Keratinocyte (primary cell): ENCODE data around the gene GNMT. TPM values are rescaled to one million over a fixed set of nuclear protein-coding genes. Genes with fewer than 3 reads are reported as not detected.

Source experiments
- DNase-seq: peaks from one replicate; pipeline ENCODE4 v3.0.0-alpha.2; 2011; ENCODE audit warnings: low read depth, missing footprints, low spot score
- FAIRE-seq: peaks from 2 replicates; lab custom pipeline; 2011; peaks lifted over from hg19 to GRCh38; lab: Jason Lieb, UNC
- H2AFZ ChIP-seq: 2 replicates; pipeline ENCODE4 v1.6.0; 2012; ENCODE audit warnings: low read length, control low read depth, inconsistent platforms; ENCODE audit not compliant: control insufficient read depth
- H3K27ac ChIP-seq: 2 replicates; pipeline ENCODE4 v1.5.1; 2011; ENCODE audit warnings: low read length; ENCODE audit not compliant: control insufficient read depth, insufficient read depth
- H3K27me3 ChIP-seq: 3 replicates; pipeline ENCODE4 v1.6.0; 2011; ENCODE audit warnings: low read length; ENCODE audit not compliant: control insufficient read depth, insufficient read depth; ENCODE audit errors: extremely low read depth
- H3K36me3 ChIP-seq, 2 experiments: 2 replicates in 1 of 2; 3 replicates in 1 of 2; pipeline ENCODE4 v1.5.1; 2011; ENCODE audit warnings: low read length in 2 of 2, mild to moderate bottlenecking in 1 of 2; ENCODE audit not compliant: control insufficient read depth in 2 of 2, insufficient read depth in 2 of 2; ENCODE audit errors: extremely low read depth in 1 of 2
- H3K4me1 ChIP-seq: 3 replicates; pipeline ENCODE4 v1.5.1; 2011; ENCODE audit warnings: low read length; ENCODE audit not compliant: control insufficient read depth, insufficient read depth; ENCODE audit errors: extremely low read depth
- H3K4me2 ChIP-seq: 3 replicates; pipeline ENCODE4 v1.6.0; 2011; ENCODE audit warnings: low read depth, low read length; ENCODE audit not compliant: control insufficient read depth, insufficient read depth; ENCODE audit errors: extremely low read depth
- H3K4me3 ChIP-seq, 3 experiments: fragments of 200-600 bp in 1 of 3; sonication (generic) in 1 of 3; 2 replicates in 2 of 3; 3 replicates in 1 of 3; pipeline ENCODE4 v1.5.1; 2011 to 2016; ENCODE audit warnings: low read length in 3 of 3, mild to moderate bottlenecking in 3 of 3, control low read depth in 2 of 3, inconsistent platforms in 1 of 3, low read depth in 1 of 3, mixed read lengths in 1 of 3, mixed run types in 1 of 3, moderate library complexity in 1 of 3; ENCODE audit not compliant: control insufficient read depth in 2 of 3, insufficient read depth in 2 of 3; ENCODE audit errors: extremely low read depth in 1 of 3
- H3K79me2 ChIP-seq: 2 replicates; pipeline ENCODE4 v1.6.0; 2012; ENCODE audit warnings: low read length; ENCODE audit not compliant: control insufficient read depth, insufficient read depth
- H3K9ac ChIP-seq: 3 replicates; pipeline ENCODE4 v1.6.0; 2011; ENCODE audit warnings: low read length; ENCODE audit not compliant: control insufficient read depth, insufficient read depth; ENCODE audit errors: extremely low read depth
- H3K9me1 ChIP-seq: 3 replicates; pipeline ENCODE4 v1.6.0; 2011; ENCODE audit warnings: low read length; ENCODE audit not compliant: control insufficient read depth, insufficient read depth; ENCODE audit errors: extremely low read depth
- H3K9me3 ChIP-seq: 2 replicates; pipeline ENCODE4 v1.5.1; 2012; ENCODE audit warnings: low read depth, low read length; ENCODE audit not compliant: control insufficient read depth
- H4K20me1 ChIP-seq: 3 replicates; pipeline ENCODE4 v1.6.0; 2011; ENCODE audit warnings: low read length; ENCODE audit not compliant: control insufficient read depth, insufficient read depth; ENCODE audit errors: extremely low read depth
- EZH2 ChIP-seq: IDR thresholded peaks from one replicate; pipeline ENCODE4 v1.6.1; 2012; ENCODE audit warnings: inconsistent platforms, mild to moderate bottlenecking, low read length, moderate library complexity
- dilution Hi-C: fragments of 300-500 bp; cut with MboI; formaldehyde crosslinking; loops from one replicate; pipeline ENCODE4 v1.7.0; 2020; ENCODE audit warnings: low sequenced_read_pairs; ENCODE audit not compliant: extremely low pct_ligation_motif_present
- polyA plus RNA-seq, 5 experiments: library from polyadenylated mRNA; depleted of rRNA in 3 of 5; stranded (reverse) in 3 of 5; stranded (forward) in 1 of 5; unstranded in 1 of 5; fragments of >200 nt; gene quantifications; 1 replicate in 1 of 5; 2 replicates in 3 of 5; 3 replicates in 1 of 5; pipeline versions ENCODE4 v1.2.1 to v1.2.3, GENCODE V29; 2011 to 2012; ENCODE audit warnings: missing spikeins in 2 of 5, low read depth in 1 of 5, low replicate concordance in 1 of 5
- TF ChIP-seq, protein P1 (sequence below), 3 experiments: IDR thresholded peaks in 1 of 3; conservative IDR thresholded peaks in 1 of 3; optimal IDR thresholded peaks in 1 of 3; 2 replicates in 2 of 3; 3 replicates in 1 of 3; pipeline versions ENCODE3 to v1.5.1; 2011; ENCODE audit warnings: low read length in 3 of 3, mild to moderate bottlenecking in 3 of 3, moderate library complexity in 2 of 3, control low read depth in 1 of 3, inconsistent platforms in 1 of 3; ENCODE audit not compliant: insufficient read depth in 2 of 3; ENCODE audit errors: extremely low read depth in 1 of 3

The GNMT gene
- polyA plus RNA-seq, 1 donor (not counting 4 experiments of a cell fraction or from before 2014, with no cell fraction given), result 0.08 TPM

DNA sequence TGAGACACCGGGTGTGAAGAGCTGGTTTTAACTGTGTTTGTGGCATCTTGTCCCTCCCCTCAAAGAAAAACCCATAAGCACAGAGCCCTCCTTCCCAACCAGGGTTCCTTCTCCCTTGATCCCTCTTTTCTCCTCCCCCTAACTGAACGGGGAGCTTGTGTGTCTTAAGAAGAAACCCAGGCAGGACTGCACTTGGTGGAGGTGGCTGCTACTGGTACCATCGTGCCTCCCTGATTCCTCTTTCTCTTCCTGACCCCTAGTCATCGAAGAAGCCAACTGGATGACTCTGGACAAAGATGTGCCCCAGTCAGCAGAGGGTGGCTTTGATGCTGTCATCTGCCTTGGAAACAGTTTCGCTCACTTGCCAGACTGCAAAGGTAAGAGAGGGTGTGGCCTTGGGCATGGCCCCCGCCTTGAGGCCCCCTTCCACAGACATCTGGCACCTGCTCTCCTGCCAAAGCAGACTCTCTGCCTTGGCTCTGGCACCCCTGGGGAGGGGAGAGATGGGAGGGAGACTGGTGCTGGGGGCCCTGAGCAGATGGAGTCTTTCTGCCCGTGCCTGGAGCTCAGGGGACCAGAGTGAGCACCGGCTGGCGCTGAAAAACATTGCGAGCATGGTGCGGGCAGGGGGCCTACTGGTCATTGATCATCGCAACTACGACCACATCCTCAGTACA is 2.1 kb downstream of the GNMT start:
- Histone ChIP-seq H3K36me3 (peaks cover 7 to 22% of the 10 kb centered on the region in 2 experiments), H3K9me1 (no peaks in the 10 kb centered on the region)
- no peak for FAIRE-seq

DNA sequence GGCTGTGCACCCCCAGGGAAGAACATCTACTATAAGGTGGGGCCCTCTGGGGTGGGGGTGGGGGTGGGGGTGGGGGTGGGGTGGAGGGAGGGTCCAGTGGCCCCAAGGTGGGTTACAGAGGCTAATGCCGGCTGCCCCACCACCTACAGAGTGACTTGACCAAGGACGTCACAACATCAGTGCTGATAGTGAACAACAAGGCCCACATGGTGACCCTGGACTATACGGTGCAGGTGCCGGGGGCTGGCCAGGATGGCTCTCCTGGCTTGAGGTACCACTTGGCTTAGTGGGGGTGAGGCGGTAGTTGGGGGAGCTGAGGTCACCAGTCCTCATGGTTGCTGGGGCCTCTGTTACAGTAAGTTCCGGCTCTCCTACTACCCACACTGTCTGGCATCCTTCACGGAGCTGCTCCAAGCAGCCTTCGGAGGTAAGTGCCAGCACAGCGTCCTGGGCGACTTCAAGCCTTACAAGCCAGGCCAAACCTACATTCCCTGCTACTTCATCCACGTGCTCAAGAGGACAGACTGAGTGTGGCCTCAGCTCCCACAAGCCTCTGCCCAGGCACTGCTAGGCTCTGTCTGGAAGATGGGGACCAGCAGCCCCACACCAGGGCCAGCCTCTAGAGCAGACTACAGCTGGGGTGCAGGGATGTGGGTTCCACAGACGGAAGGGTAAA is 2.8 kb downstream of the GNMT start:
- TF ChIP-seq EZH2, result no peak
- TF ChIP-seq, protein P1, sequence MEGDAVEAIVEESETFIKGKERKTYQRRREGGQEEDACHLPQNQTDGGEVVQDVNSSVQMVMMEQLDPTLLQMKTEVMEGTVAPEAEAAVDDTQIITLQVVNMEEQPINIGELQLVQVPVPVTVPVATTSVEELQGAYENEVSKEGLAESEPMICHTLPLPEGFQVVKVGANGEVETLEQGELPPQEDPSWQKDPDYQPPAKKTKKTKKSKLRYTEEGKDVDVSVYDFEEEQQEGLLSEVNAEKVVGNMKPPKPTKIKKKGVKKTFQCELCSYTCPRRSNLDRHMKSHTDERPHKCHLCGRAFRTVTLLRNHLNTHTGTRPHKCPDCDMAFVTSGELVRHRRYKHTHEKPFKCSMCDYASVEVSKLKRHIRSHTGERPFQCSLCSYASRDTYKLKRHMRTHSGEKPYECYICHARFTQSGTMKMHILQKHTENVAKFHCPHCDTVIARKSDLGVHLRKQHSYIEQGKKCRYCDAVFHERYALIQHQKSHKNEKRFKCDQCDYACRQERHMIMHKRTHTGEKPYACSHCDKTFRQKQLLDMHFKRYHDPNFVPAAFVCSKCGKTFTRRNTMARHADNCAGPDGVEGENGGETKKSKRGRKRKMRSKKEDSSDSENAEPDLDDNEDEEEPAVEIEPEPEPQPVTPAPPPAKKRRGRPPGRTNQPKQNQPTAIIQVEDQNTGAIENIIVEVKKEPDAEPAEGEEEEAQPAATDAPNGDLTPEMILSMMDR (optimal IDR thresholded peaks at IDR 0.05 in 1 of 3, IDR thresholded peaks at IDR 0.05 in 1 of 3, conservative IDR thresholded peaks at IDR 0.05 in 1 of 3; ENCODE audit: extremely low read depth in 1 of 3, insufficient read depth in 2 of 3, low read length in 3 of 3), result no peak
- Histone ChIP-seq H2AFZ (no peak overlapping the region), H3K4me1 (peaks cover 9% of the 10 kb centered on the region), H3K9me3 (no peaks in the 10 kb centered on the region), H3K36me3 (peaks cover 7 to 22% of the 10 kb centered on the region in 2 experiments), H3K9me1 (no peaks in the 10 kb centered on the region), H3K9ac (no peak overlapping the region), H3K79me2 (no peaks in the 10 kb centered on the region), H3K4me3 (no peak overlapping the region), H3K4me2 (no peak overlapping the region), H4K20me1 (no peaks in the 10 kb centered on the region), H3K27ac (no peak overlapping the region), H3K27me3 (no peaks in the 10 kb centered on the region)
- FAIRE-seq (no peak), DNase-seq (no peak)
- dilution Hi-C loops, result no loop called here

More for the DNA sequence above, 2.1 kb downstream of the GNMT start:
- Histone ChIP-seq H3K9me3 (no peaks in the 10 kb centered on the region), H3K4me1 (peaks cover 9% of the 10 kb centered on the region), H3K4me2 (no peak overlapping the region), H3K27ac (no peak overlapping the region), H3K27me3 (no peaks in the 10 kb centered on the region), H3K4me3 (no peak overlapping the region), H2AFZ (no peak overlapping the region), H3K79me2 (no peaks in the 10 kb centered on the region), H4K20me1 (no peaks in the 10 kb centered on the region), H3K9ac (no peak overlapping the region)
- TF ChIP-seq, protein P1 (optimal IDR thresholded peaks at IDR 0.05 in 1 of 3, IDR thresholded peaks at IDR 0.05 in 1 of 3, conservative IDR thresholded peaks at IDR 0.05 in 1 of 3; ENCODE audit: extremely low read depth in 1 of 3, insufficient read depth in 2 of 3, low read length in 3 of 3), result no peak
- no peak for TF ChIP-seq EZH2
- no peak for DNase-seq
- dilution Hi-C loops, result no loop called here
